Activated CD4-positive, alpha-beta T cell treated with anti-CD3 and anti-CD28 coated beads for 48 hours (primary cell): Measurements from ENCODE around the gene HOXB8.

Experiments used
- DNase-seq: peaks from one replicate; pipeline ENCODE4 v3.0.0-alpha.2; 2020

Gene HOXB8

DNA sequence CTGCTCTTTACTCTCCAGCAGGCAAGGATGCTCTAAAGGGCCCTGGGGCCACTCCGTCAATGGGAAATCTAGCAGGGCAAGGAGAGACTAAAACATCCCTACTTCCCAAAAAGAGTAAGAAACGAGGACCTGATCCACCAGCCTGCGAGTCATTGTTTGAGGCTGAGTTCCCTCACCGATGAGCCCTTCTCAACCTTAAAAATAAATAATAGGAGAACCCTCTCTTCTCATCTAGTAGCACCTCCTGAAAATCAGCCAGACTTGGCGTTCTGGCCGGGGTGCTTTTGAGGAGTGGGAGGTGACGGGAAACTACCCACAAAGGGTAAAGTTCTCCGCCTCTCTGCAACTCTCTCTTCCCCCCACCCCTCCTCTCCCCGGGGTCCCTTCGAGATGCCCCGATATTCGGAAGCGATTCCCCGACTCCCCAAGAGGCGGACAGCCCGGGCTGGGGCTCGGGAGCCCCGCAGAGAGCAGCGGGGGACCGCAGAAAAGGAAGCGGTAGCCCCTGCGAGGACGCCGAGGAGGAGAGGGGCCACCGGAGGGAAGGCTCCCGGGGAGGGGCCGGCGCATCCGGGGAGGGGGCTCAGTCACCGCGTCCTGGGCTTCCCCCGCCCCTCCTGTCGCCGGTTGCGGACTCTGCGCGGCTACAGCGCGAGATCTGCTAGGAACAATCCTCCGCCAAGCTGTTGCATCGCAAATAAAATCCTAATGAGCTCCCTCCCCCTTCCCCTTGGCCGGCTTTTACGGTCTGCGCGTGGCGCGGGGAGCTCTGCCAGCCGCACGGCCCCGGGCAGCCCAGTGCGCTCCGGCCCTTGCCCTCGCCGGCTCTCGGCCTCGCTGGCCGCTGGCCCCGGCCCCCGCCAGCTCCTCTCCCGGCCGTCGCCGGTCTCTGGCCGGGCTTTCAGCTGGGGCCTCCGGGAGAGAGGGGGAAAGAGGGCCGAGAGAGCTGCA, 9.7 kb upstream of the HOXB8 start:
- DNase-seq: no peak

DNA sequence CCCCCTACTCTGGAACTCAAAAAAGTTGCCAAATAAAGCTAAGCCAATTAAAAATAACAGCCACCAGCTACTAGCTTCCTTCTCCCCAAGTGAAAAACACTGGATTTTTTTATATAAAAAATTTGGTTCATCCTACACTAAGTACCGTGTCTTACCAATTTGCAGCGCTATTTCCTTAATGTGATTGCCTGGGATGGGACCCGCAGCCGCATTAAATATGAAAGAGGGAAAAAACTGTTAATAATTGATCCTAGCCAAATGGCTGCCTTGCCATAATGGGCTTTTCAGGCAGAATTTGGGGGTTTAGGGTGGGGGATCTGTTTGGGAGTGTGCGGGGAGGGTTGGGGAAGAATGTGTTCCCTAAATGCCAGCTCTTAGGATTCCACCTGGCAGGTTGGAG, 9.0 kb upstream of the HOXB8 start:
- DNase-seq: no peak

DNA sequence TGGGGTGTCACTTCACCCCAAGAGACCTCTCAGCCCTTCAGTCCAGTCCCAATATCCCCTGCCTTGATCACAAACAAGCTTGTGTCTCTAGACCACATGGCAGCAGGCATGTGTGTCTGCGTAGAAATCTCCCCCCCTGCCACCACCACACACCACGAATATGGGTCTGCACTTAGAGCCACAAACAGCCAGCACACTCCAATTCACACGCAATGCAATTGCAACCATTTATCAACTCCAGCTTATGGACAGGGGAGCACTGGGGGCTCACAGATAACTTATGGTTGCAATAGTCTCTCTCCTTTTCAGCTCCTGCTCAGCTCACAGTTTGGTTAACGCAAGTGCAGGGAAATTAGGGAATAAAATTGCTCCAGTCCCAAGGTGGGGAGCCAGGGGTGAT, 8.5 kb upstream of the HOXB8 start:
- DNase-seq: no peak

DNA sequence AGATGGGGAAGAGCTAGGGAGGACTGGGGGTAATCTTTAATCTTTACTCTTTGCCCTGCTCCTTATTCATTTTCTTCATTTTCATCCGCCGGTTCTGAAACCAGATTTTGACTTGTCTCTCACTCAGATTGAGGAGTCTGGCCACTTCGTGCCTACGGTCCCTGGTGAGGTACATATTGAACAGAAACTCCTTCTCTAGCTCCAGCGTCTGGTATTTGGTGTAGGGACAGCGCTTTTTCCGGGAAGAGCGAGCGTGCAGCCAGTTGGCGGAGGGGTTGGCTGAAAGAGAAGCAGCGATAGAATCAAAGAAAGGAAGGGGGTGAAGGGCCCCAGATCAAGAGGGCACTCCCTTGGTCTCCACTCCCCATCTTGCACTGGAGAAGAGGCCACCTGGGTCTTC, 7.8 kb upstream of the HOXB8 start:
- no peak for DNase-seq

DNA sequence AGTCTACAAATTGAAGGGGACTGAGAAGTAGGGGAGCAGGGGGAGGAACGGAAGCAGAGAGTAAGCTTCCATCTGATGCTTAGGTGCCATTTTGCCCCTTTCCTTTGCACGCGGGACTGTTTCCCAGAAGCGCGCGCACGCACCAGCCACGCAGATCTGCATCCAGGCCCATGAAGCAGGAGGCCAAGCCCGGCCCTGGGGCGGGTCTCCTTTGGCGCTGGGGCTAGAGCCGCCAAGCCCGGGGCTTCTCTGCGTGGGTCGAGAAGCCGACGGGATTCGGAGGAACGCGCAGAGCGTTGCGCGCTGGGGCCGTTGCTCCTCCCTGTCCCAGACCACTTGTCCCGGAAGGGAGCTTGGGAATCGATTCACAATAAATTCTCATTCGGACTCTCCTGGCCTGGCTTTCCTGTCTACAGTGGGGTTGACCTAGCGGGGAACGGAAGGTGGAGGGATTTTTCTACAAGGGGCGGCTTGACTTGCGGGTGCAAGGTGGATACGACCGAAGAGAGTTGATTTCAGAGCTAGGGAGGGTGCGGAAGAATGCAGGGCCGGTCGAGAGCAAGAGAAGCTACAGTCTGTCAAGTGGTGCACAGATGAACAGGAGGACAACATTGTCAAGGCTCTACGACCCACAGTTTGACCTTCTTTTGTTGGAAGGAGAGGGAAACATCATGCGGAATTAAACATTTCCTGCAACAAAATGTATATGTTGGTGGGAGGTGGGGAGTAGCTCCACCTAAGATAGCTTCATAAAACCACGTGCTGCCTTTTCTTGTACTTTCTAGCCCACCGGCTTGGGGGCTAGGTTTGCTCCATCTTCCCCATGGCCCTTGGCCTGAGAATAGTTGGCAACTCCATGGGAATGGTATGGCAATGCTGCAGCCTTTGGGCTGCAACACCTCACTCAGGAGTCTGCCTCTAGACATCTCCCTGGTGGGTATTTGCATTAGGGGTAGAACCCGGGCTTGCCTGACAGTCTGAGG, 6.6 kb upstream of the HOXB8 start:
- no peak for DNase-seq

DNA sequence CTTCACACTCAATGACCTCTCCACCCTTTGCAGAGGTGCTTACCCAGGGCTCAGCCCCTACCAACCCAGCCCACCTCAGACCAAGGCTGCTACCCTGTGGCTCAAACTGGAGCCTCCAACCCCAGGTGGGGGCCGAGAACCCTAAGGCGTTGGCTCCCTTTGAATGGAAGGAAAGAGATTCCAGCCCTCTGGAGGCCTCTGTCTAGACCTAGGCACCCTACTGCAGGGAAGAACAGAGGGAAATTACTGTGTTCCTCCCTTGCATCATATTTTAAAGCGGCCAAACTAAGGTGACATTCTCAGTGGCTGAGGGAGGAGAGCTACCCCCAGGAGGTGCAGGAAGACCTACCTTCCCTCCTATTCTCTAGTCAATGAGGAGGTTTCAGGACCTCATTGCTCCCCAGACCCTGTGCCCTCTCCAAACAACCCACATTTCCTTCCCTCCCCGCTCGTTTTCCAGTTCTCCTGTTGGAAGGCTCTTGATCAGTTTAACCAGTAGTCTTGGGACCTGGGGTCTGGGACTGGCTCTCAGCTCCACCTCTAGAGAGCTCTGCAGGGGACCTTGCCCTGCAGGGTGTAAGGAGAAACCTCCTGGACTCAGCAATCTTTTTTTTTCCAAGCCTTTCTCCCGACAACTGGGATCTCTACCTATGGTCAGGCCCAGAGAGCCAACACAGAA, 5.5 kb upstream of the HOXB8 start:
- DNase-seq: no peak

DNA sequence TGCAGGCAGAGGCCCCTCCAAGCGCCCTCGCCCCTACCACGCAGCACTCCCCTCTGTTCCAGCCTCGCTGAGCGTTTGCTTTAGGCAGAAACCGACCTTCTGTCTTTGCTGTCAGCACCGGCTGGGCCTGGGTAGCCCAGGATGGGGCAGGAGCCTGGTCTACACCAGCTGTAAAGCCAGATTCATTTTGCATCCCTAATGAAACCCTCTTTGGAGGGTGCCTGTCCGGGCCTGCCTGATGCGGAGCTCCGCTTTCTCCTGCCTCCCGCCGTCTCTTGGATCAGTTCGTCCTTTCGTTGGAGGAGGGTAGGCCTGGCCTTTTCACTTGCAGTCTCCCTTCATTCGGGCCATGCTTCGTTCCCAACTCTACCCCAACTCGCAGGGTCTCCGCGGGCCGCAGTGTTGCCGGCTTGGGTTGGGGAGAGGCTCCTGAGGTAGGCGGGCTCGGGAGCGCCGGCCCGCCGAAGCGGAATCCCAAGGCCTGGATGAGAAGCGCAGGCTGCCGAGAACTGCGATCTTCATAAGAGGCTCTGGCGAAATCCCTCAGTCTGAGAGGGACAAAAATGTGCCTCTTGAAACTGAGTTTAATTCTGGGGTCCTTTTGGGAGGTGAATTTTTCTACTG, 4.8 kb upstream of the HOXB8 start:
- DNase-seq: no peak

DNA sequence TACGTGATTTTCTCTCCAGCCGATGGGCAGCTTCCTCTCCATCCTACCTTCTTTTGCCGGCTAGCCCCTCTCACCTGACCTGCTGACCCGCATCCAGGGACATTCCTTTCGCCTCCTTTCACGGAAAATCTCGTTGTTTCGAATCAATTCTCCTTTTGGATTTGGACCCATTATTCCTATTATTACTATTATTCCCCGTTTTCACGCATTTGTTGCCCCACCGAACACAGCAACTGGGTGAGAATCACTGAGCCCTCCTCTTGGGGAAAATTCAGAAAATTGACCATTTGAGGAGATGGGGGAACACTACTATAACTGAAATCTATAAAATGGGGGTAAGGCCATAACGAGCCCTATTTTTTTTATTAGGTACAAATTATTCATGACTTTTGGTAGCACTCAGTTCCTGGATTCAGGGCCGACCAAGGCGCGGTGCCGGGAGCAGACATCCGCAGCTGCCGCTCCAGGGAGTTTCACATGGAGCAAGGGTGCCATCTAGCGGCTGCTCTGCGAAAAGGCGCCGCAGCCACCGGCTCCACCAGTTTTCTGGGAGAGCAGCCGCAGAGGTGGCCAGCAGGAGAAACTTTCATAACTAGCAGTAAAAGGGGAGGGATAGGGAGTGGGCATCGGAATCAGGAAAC, 3.3 kb upstream of the HOXB8 start:
- DNase-seq: peak; percentile 90

DNA sequence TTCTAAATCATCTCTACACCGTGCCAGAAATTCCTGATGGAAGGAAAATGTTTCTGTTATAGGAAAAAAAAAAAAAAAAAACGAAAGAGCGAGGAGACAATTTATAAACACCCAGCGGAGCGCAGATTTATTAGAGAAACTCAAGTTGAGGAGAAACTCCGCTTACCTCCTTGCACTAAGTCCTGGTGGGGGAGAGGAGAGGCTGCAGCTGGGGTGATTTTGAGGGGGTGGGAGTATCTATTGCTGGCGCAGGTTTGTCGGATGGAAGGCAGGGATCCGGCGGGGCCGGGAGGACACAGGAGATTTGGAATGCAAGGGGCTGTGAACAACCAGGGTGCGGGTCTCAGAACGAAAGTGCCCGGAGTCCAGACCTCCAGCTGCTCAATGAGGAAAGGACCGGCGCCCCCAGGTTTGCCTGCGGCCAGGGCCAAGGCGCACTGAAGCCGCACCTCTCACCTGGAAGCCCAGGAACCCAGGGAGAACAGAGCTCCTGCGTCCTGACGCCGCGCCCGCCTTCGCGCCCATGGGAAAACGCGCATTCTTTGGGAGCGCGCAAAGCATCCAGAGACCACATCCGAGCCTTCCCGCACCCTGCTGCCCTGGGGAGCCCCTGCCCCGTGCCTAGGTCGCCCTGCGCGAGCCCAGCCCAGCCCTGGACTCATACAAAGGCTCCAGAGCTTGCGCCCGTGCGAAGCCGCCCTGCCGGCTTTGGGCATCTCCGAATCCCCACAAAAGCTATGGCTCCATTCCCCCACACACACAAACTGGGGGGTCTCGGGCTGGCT, 2.6 kb upstream of the HOXB8 start:
- DNase-seq: no peak

DNA sequence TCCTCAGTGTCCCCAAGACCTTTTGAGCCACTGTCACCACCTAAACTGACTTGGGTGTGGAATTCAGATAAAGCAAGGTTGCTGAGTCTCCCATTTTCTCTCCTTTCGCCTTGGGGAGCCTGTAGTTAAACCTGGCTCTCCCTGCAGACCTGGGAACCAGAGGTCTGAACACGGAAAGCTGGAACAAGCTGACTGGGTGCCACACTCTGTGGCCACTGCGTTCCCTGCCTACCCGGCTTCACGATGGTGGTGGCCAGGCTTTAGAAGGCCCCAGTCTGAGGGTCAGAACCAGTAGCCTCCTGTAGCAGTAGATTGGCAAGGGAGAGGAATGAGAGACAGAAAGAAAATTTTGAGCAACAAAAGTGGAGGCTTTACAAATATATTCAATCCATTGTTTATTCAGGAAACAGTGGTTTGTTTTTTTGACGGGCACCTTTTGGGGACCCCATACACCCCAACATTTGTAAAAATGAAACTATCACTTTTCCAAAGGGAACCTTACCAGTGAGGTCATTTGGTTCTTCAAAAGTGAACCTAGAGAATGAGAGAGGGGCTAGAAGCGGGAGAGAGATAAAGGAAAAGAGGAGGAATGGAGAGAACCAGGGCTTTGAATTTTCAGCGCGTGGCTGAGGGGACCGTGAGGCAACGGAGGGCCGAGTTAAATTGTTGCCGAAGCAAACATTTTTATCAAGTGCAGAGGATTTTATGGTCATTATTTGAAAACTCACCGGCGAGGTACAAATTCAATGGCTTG, 1.8 kb upstream of the HOXB8 start:
- DNase-seq: no peak

DNA sequence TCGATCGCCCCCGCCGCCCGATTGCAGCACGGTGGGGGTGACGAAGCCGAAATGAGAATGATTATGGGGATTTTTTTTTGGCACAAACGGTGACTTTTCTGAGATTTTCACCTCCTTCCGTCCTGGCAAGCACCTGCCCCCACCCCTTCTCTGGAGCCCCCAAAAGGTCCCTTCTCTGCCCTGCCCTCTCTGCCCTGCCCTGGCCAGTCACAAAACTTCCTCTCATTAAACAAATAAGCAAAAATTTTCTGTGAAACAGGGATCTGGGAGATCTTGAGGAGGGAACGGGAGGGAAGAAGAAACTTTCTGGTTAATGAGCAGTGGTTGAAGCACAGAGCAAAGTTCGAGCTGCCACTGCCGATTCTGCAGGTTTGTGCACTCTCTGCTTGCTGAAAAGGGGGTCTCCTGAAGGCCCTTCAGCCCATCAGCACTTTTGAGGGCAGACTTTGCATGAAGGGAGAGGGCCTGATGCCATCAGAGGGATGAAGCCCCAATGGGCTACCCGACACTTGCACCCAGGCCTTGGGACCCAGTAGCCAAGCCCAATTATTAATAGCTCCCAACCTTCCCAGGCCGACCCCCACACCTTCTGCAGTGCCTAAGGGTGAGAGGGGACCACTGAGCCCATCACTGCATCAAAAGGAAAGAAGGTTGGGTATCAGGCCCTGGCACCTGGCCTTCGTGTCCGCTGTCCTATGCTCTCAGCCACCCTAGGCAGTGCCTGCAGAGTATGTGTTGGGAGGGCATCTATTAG, 1.0 kb upstream of the HOXB8 start:
- no peak for DNase-seq

DNA sequence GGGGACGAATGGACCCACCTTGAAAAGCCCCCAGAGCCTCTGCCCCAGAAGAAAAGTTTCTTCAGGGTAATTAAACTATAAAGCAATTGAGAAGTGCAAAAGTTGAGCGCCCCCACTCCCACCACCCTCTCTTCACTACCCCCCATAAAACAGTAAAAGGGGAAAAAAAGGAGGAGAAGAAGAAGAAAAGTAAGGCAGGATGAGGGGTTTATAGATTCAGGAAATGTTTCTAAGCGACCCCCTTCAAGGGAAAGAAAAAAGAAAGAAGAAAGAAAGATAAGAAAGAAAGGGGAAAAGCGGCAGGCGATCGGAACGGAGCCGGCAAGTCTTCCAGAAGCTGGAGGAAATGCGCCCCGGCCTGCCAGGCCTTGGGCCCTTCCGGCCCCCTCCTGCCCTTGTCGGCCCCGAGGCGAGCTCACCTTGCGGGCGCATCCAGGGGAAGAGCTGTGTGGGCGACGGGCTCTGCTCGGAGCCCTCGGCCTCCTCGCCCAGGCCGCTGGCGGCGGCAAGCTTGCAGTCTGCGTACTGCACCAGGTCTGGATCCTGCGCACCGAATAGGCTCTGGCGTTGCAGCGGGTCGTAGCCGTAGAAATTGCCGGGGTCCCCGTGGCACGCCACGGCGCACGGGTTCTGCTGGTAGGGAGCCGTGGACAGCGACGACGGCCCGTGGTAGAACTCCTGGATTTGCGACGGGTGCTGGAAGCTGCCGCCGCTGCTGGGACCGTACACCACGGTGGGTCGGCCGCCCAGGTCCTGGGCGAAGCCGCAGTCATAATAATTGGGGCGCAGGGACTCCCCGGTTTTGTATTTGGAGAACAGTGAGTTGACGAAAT, 1.0 kb downstream of the HOXB8 start:
- peak; percentile 55 for DNase-seq

DNA sequence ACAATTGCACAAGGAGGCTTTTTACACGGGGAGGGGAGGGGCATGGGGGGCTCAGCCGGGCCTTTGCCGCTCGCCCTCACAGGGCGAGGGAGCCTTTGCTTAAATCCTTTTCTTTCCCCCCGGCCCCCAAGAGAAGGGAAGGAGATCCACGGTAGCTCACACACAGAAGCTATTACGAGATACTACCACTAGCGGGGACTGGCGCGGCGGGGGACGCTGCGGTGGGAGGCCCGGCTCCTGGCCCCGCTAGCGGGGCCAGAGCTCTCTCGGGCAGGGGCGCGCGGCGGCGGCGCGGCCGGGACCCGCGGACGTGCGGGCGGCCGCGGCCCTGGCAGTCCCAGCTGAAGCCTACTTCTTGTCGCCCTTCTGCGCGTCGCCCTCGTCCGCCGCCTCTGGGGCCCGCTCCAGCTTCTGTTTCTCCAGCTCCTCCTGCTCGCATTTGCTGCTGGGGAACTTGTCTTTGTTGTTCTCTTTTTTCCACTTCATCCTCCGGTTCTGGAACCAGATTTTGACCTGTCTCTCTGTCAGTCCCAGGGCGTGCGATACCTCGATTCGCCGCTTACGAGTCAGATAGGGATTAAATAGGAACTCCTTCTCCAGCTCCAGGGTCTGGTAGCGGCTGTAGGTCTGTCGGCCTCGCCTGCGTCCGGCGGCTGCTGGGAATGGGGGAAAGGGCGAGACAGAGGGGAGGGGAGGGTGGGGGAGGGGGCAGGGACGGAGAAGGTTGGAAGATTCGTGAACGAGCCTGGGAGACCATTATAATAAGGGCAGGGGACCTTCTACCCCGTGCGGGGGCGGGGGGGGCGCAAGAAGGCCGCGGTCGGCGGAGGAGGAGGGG, 2.0 kb downstream of the HOXB8 start:
- peak; percentile 61 for DNase-seq

DNA sequence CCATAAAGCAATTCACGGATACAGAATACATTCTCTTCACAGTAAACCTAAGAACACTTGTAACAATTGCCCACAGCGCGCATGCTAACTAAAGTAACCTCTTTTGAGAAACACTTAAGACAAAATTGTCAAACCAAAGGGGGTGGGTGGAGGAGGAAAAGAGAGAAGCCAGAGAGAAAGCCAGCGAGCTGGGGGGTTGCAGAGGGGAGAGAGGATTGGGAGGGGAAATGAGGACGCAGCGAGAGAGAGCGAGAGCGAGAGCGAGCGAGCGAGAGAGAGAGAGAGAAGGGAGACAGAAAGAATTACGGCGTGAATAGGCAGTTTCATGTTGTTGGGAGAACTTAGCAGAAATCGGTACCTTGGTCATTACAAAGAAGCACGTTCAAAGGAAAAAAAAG, 2.6 kb downstream of the HOXB8 start:
- DNase-seq: no peak

DNA sequence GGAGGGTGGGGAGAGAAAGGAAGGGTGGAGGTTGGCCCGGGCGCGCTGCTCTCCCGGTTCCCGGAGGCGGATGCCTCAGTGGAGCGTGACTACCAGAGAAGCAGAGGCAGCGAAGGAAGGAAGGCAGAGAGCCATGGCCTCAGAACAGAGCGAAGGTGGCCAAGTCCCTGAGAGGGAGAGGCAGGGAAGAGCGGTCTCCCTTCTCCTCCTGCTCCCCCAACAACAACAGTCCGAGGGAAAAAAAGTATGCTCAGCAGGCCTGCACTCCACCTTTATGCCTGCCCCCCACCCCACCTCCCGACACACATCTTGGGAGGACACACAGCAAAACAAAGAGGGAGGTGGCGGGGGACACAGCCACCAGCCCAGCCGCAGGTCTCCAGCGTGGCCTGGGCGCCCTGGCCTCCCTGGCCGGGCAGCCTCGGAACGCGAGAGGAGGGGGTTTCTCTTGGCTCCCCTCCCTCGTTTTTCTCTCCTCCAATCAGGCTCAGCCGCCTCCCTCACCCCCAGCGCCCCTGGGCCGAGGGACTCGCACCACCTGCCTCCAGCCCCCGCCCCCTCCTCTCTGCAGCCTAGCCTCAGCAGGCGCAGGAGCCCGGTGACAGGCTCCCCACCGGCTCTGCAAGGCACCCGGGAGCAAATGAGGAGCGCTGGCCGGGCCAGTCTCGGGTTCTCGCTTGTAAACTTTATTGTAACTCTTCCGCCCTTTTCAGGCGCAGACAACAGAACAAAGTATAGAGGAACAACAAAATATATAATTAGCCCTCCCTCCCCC, 3.2 kb downstream of the HOXB8 start:
- no peak for DNase-seq

DNA sequence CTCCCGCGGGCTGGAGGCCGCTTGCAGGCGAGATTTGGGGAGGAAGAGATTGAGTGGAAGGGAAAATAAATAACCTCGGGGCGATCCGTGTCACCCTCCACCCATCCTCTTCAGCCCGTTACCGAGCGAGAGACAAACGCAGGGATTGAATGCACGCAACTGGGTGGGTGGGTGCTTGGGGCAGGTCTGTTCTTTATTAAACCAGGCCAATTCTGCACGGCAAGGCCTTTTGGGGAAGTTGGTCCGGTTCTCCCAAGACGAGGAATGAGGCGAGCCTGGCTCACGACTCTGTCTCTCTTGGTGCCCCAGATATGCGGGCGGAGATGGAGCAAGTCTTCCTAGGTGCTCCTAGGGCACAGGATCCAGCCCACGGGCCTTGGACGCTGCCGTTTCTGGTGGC, 3.9 kb downstream of the HOXB8 start:
- no peak for DNase-seq
